Amniotic epithelial cell (primary cell): ENCODE measurements around the gene FAM89B.

Experiments
- DNase-seq: peaks from one replicate; pipeline ENCODE4 v3.0.0-alpha.2; 2010; ENCODE audit warnings: low read depth

Gene FAM89B

GRCh38 chr11:65610404-65610803 is 38.1 kb downstream of the FAM89B start:
- DNase-seq, result no peak

GRCh38 chr11:65611028-65611757 is 38.9 kb downstream of the FAM89B start:
- DNase-seq, result no peak

GRCh38 chr11:65611758-65612603 is 39.6 kb downstream of the FAM89B start:
- DNase-seq, result no peak

- DNase-seq, result no peak
Observed at GRCh38 chr11:65612691-65613090, 40.4 kb downstream of the FAM89B start.

GRCh38 chr11:65613091-65613928 is 41.0 kb downstream of the FAM89B start:
- DNase-seq, result no peak

GRCh38 chr11:65615229-65615949 is 43.1 kb downstream of the FAM89B start, which contains the start of gene PCNX3:
Gene PCNX3 (plus strand): TSS chr11:65615776. CDS start chr11:65616312, 536 bp downstream.
- DNase-seq, result peak; percentile 100

GRCh38 chr11:65615950-65616574 is 43.7 kb downstream of the FAM89B start:
- DNase-seq, result no peak

GRCh38 chr11:65616575-65617001 is 44.2 kb downstream of the FAM89B start:
- DNase-seq, result no peak

GRCh38 chr11:65617136-65617850 is 45.0 kb downstream of the FAM89B start:
- no peak for DNase-seq

- DNase-seq, result no peak
Observed at GRCh38 chr11:65617990-65618751, 45.8 kb downstream of the FAM89B start.

GRCh38 chr11:65618763-65619162 is 46.4 kb downstream of the FAM89B start:
- no peak for DNase-seq

GRCh38 chr11:65619281-65619928 is 47.1 kb downstream of the FAM89B start:
- DNase-seq, result no peak

- no peak for DNase-seq
Observed at GRCh38 chr11:65620666-65621065, 48.3 kb downstream of the FAM89B start.

GRCh38 chr11:65621460-65621859 is 49.1 kb downstream of the FAM89B start:
- DNase-seq, result no peak

GRCh38 chr11:65622011-65622410 is 49.7 kb downstream of the FAM89B start:
- no peak for DNase-seq

GRCh38 chr11:65623177-65623576 is 50.8 kb downstream of the FAM89B start:
- no peak for DNase-seq
